ENCODE measurements around the gene TP53TG3D. TPM values are rescaled to one million over a fixed set of nuclear protein-coding genes. Genes with fewer than 3 reads are reported as not detected.

Gene TP53TG3D

Small RNA genes within 50 kb of the gene (small RNA-seq; reads per million reads assigned to genes)
- gene AC133485.1 (ENCODE audit: low read depth) (not detected), gene AC140878.1 (ENCODE audit: low read depth) (not detected)
